ENCODE data around the gene TMEM121.

DNA sequence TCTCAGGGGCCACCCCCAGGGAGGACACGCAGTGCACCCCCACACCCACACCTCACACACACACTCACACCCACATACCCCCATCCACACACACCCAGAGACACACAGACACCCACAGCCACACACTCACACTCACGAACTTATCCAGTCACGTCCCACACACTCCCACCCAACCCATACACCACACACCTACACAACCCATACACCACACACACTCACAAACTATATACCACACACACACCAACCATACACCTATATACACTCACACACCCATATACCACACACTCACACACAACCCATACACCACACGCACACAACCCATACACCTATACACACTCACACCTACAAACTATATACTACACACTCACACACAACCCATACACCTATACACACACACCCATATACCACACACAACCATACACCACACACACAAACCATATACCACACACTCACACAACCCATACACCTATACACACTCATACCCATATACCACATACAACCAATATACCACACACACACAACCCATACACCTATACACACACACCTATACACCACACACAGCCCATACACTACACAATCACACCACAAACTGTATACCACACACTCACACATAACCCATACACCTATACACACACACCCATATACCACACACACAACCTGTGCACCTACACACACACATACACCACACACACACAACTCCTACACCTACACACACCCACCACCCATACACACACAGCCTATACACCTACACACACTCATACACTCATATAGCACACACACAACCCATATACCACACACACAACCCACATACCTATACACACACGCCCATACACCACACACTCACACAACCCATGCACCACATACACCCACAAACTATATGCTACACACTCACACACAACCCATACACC, 42.7 kb downstream of the TMEM121 start:
- TF ChIP-seq, protein P1, sequence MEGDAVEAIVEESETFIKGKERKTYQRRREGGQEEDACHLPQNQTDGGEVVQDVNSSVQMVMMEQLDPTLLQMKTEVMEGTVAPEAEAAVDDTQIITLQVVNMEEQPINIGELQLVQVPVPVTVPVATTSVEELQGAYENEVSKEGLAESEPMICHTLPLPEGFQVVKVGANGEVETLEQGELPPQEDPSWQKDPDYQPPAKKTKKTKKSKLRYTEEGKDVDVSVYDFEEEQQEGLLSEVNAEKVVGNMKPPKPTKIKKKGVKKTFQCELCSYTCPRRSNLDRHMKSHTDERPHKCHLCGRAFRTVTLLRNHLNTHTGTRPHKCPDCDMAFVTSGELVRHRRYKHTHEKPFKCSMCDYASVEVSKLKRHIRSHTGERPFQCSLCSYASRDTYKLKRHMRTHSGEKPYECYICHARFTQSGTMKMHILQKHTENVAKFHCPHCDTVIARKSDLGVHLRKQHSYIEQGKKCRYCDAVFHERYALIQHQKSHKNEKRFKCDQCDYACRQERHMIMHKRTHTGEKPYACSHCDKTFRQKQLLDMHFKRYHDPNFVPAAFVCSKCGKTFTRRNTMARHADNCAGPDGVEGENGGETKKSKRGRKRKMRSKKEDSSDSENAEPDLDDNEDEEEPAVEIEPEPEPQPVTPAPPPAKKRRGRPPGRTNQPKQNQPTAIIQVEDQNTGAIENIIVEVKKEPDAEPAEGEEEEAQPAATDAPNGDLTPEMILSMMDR (optimal IDR thresholded peaks at IDR 0.05 in 1 of 3, IDR thresholded peaks at IDR 0.05 in 1 of 3, conservative IDR thresholded peaks at IDR 0.05 in 1 of 3; ENCODE audit: extremely low read depth in 1 of 3, insufficient read depth in 2 of 3, low read length in 3 of 3), result no peak
- no peak for TF ChIP-seq EZH2 (IDR thresholded peaks at IDR 0.05; ENCODE audit: low read length)

Data from keratinocyte (primary cell).